ENCODE data around the gene RNPEPL1.

Gene RNPEPL1

DNA sequence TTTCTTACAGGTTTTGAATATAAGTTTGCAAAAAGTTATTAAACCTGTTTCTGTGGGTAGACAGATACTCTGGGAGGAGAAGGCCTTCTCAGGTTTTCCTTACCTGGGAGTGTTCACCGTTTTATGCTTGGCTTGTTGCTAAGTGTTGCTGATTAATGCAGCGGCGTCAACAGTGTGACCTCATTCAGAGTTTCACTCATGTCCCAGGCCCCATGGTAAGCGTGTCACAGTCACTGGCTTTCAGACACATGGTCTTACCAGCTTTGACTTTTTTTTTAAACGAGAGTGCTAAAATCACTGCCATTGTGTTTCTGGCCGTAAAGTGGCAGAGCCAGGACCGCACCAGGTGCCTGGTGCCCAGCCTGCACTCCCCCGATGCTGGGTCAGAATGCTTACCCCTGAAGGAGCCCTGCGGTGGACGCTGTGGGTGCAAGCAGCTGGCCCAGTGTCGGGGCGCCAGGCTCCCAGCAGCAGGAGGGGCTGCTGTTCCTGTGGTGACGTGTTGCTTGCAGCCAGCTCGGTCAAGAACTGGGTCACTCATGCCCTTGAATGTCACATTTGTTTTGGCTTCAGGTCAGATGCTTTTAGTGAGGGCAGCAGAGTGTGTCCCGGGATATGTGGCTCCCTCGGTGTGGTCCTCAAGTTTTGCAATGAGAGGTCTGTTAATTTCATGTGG, 21.7 kb downstream of the RNPEPL1 start:
- H3K4me3 ChIP-seq (replicated peaks; ENCODE audit: low read depth, low read length) = no peak overlapping the region
- TF ChIP-seq CTCF (IDR thresholded peaks at IDR 0.05; ENCODE audit: insufficient read depth, low read length, poor library complexity, severe bottlenecking) = no peak
- DNase-seq (ENCODE audit: extremely low read depth, insufficient read length) = peak; percentile 2
- H3K36me3 ChIP-seq (ENCODE audit: control insufficient read depth, insufficient read depth, low read length) = peaks cover 36% of the 10 kb centered on the region
- H3K27me3 ChIP-seq (replicated peaks; ENCODE audit: control insufficient read depth, insufficient read depth, low read length) = no peaks in the 10 kb centered on the region

- TF ChIP-seq CTCF (IDR thresholded peaks at IDR 0.05; ENCODE audit: insufficient read depth, low read length, poor library complexity, severe bottlenecking) = no peak
- peaks cover 38% of the 10 kb centered on the region for H3K36me3 ChIP-seq (ENCODE audit: control insufficient read depth, insufficient read depth, low read length)
These were observed 22.4 kb downstream of the RNPEPL1 start for GRCh38 chr2:240590681-240591111.

GRCh38 chr2:240591226-240591625, 22.9 kb downstream of the RNPEPL1 start:
- DNase-seq (ENCODE audit: extremely low read depth, insufficient read length) = no peak
- Histone ChIP-seq H3K4me3 (replicated peaks; ENCODE audit: low read depth, low read length) (no peak overlapping the region), H3K36me3 (ENCODE audit: control insufficient read depth, insufficient read depth, low read length) (peaks cover 38% of the 10 kb centered on the region), H3K27me3 (replicated peaks; ENCODE audit: control insufficient read depth, insufficient read depth, low read length) (no peaks in the 10 kb centered on the region)
- no peak for TF ChIP-seq CTCF (IDR thresholded peaks at IDR 0.05; ENCODE audit: insufficient read depth, low read length, poor library complexity, severe bottlenecking)

More at GRCh38 chr2:240590681-240591111, 22.4 kb downstream of the RNPEPL1 start:
- H3K4me3 ChIP-seq (replicated peaks; ENCODE audit: low read depth, low read length) = no peak overlapping the region
- no peaks in the 10 kb centered on the region for H3K27me3 ChIP-seq (replicated peaks; ENCODE audit: control insufficient read depth, insufficient read depth, low read length)
- peak; percentile 5 for DNase-seq (ENCODE audit: extremely low read depth, insufficient read length)

GRCh38 chr2:240591784-240592183, 23.5 kb downstream of the RNPEPL1 start:
- H3K36me3 ChIP-seq (ENCODE audit: control insufficient read depth, insufficient read depth, low read length) = peaks cover 40% of the 10 kb centered on the region
- H3K27me3 ChIP-seq (replicated peaks; ENCODE audit: control insufficient read depth, insufficient read depth, low read length) = no peaks in the 10 kb centered on the region
- TF ChIP-seq CTCF (IDR thresholded peaks at IDR 0.05; ENCODE audit: insufficient read depth, low read length, poor library complexity, severe bottlenecking) = no peak
- H3K4me3 ChIP-seq (replicated peaks; ENCODE audit: low read depth, low read length) = no peak overlapping the region
- DNase-seq (ENCODE audit: extremely low read depth, insufficient read length) = no peak

DNA sequence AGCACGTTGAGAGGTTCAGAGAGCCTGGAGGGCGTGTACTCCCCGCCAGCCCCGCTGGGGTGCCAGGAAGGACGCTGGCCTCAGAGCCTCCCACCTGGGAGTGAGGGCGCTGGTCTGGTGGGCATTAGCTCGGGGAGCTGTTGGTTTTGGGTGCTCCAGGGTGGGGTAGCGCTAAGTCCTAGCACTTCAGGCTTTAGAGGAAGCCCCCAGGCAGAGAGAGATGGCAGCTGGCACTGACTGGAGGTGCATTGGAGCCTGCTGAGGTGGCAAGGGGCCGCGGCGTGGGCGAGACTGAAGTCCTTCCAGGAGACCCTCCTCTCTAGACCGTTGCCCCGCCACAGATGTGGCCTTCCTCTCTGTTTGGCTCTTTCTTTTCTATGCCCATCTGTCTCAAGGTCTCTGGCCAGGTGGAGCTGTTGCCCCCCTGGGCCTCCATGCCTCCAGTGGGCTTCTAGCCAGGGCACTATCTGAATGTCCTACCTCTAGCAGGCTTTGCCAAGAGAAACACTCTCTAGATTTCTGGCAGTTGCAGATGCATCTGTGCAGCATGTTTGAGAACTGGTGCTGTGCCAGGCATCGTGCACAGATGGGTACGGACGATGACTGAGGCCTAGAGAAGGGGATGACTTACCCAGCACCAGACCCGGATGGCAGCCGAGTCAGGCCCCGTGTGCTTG, 24.9 kb downstream of the RNPEPL1 start:
- H3K36me3 ChIP-seq (ENCODE audit: control insufficient read depth, insufficient read depth, low read length) = peaks cover 47% of the 10 kb centered on the region
- H3K27me3 ChIP-seq (replicated peaks; ENCODE audit: control insufficient read depth, insufficient read depth, low read length) = no peaks in the 10 kb centered on the region
- no peak for DNase-seq (ENCODE audit: extremely low read depth, insufficient read length)
- no peak for TF ChIP-seq CTCF (IDR thresholded peaks at IDR 0.05; ENCODE audit: insufficient read depth, low read length, poor library complexity, severe bottlenecking)
- no peak overlapping the region for H3K4me3 ChIP-seq (replicated peaks; ENCODE audit: low read depth, low read length)

Data from GM06990 (cell line).